Uterus (tissue), 2 donors: ENCODE results near the gene LPCAT1.

ENCODE experiments used
- POLR2A ChIP-seq, 2 donors: fragments of 450-650 bp; IDR thresholded peaks; one replicate each; pipeline ENCODE4 v1.6.1; 2016; ENCODE audit warnings: antibody characterized with exemption in 2 of 2, mild to moderate bottlenecking in 1 of 2, moderate library complexity in 1 of 2
- TF ChIP-seq, protein P1 (sequence below), 4 experiments: fragments of 200-600 bp in 2 of 4; fragments of 450-650 bp in 2 of 4; sonication (generic) in 2 of 4; IDR thresholded peaks; one replicate each; pipeline ENCODE4 v1.5.1; 2016 to 2019; ENCODE audit warnings: antibody characterized with exemption in 4 of 4, mild to moderate bottlenecking in 2 of 4, moderate library complexity in 1 of 4

- TF ChIP-seq, protein P1, sequence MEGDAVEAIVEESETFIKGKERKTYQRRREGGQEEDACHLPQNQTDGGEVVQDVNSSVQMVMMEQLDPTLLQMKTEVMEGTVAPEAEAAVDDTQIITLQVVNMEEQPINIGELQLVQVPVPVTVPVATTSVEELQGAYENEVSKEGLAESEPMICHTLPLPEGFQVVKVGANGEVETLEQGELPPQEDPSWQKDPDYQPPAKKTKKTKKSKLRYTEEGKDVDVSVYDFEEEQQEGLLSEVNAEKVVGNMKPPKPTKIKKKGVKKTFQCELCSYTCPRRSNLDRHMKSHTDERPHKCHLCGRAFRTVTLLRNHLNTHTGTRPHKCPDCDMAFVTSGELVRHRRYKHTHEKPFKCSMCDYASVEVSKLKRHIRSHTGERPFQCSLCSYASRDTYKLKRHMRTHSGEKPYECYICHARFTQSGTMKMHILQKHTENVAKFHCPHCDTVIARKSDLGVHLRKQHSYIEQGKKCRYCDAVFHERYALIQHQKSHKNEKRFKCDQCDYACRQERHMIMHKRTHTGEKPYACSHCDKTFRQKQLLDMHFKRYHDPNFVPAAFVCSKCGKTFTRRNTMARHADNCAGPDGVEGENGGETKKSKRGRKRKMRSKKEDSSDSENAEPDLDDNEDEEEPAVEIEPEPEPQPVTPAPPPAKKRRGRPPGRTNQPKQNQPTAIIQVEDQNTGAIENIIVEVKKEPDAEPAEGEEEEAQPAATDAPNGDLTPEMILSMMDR (IDR thresholded peaks at IDR 0.05) = no peak
- TF ChIP-seq POLR2A (IDR thresholded peaks at IDR 0.05) = no peak
Measured at GRCh38 chr5:1490376-1490775, 33.4 kb downstream of the LPCAT1 start.
